ENCODE measurements around the gene ZNF165. TPM values are rescaled to one million over a fixed set of nuclear protein-coding genes. Genes with fewer than 3 reads are reported as not detected.
"Not testable (repeated sequence)": the region's sequence is repeated elsewhere in the genome, so short reads cannot be mapped to it uniquely, and the experiment has no call there.

The ZNF165 gene
- total and polyA plus RNA-seq, 7 donors = 0.28 to 4.1 (median 1.8) TPM

GRCh38 chr6:28117386-28118050, 37.1 kb downstream of the ZNF165 start:
- Histone ChIP-seq H3K9me3 (no peaks in the 10 kb centered on the region), H3K4me1 (no peaks in the 10 kb centered on the region), H3K36me3 (peaks cover 7 to 71% (median 20%) of the 10 kb centered on the region in 4 donors), H3K27ac (no peak overlapping the region), H3K27me3 (no peaks in the 10 kb centered on the region), H3K4me3 (no peak overlapping the region)
- WGBS, 2 donors = 95 to 96% methylated on average over 2 of the region's 2 CpGs
- TF ChIP-seq POLR2AphosphoS5 (IDR thresholded peaks at IDR 0.05) (no peak), CTCF (IDR thresholded peaks at IDR 0.05) (no peak), EP300 (IDR thresholded peaks at IDR 0.05) (no peak), POLR2A (IDR thresholded peaks at IDR 0.05) (no peak)
- intact Hi-C loops (cut with DNase I) = no loop called here
- no peak for DNase-seq

- no peak for TF ChIP-seq POLR2A (IDR thresholded peaks at IDR 0.05)
- no peak for TF ChIP-seq POLR2AphosphoS5 (IDR thresholded peaks at IDR 0.05)
- Histone ChIP-seq H3K4me3 (no peak overlapping the region), H3K9me3 (no peaks in the 10 kb centered on the region), H3K27ac (no peak overlapping the region), H3K36me3 (peaks cover 7 to 73% (median 20%) of the 10 kb centered on the region in 4 donors), H3K4me1 (no peaks in the 10 kb centered on the region), H3K27me3 (no peaks in the 10 kb centered on the region)
- intact Hi-C loops (cut with DNase I) = no loop called here
- WGBS, 2 donors = 83 to 88% methylated on average over 1 of the region's 1 CpG
- DNase-seq = no peak
These were observed 37.8 kb downstream of the ZNF165 start for GRCh38 chr6:28118217-28118616.

GRCh38 chr6:28121876-28122275, 41.5 kb downstream of the ZNF165 start:
- intact Hi-C loops (cut with DNase I) = loop anchor here (5.0 kb wide), 1 partner anchor 40 kb away; the partner anchor contains the start of gene ZNF165
- H3K36me3 ChIP-seq = peaks cover 2 to 52% (median 10%) of the 10 kb centered on the region in 4 donors
- DNase-seq = no peak
- H3K27me3 ChIP-seq = no peaks in the 10 kb centered on the region
- H3K4me1 ChIP-seq = peaks cover 0 to 12% (median 5%) of the 10 kb centered on the region in 4 donors
- 95% methylated on average over 2 of the region's 2 CpGs for WGBS, 2 donors
- no peak for TF ChIP-seq EP300 (IDR thresholded peaks at IDR 0.05)
- TF ChIP-seq POLR2A (IDR thresholded peaks at IDR 0.05) = no peak
- H3K27ac ChIP-seq = no peak overlapping the region
- H3K9me3 ChIP-seq = no peaks in the 10 kb centered on the region
- no peak overlapping the region for H3K4me3 ChIP-seq

GRCh38 chr6:28122283-28122682, 41.9 kb downstream of the ZNF165 start:
- not testable (repeated sequence) for H3K9me3 ChIP-seq, H3K4me3 ChIP-seq, H3K27ac ChIP-seq, H3K27me3 ChIP-seq, DNase-seq
- H3K36me3 ChIP-seq = peaks cover 0 to 52% (median 9%) of the 10 kb centered on the region in 4 donors
- peaks cover 0 to 12% (median 5%) of the 10 kb centered on the region in 4 donors for H3K4me1 ChIP-seq
- intact Hi-C loops (cut with DNase I) = loop anchor here (5.0 kb wide), 1 partner anchor 40 kb away; the partner anchor contains the start of gene ZNF165
- 88 to 94% methylated on average over 5 of the region's 5 CpGs for WGBS, 2 donors

GRCh38 chr6:28124350-28124970, 44.1 kb downstream of the ZNF165 start, which contains the start of gene ZSCAN16:
TSS of gene ZSCAN16 (plus strand) at chr6:28124609. CDS start at chr6:28125444, 835 bp downstream.
- Histone ChIP-seq H3K27ac (peak within 1 kb of the TSS; percentile 73 to 82 (median 76)), H3K27me3 (no peaks in the 10 kb centered on the region), H3K36me3 (peaks cover 0 to 51% (median 3%) of the 10 kb centered on the region in 4 donors), H3K4me3 (peak within 1 kb of the TSS; percentile 56 to 63 (median 62)), H3K4me1 (peaks cover 0 to 12% (median 5%) of the 10 kb centered on the region in 4 donors), H3K9me3 (no peaks in the 10 kb centered on the region)
- 0% methylated on average over 28 of the region's 28 CpGs for WGBS, 2 donors
- peak in 3 of 4 donors; percentile 38 to 58 (median 55) for TF ChIP-seq POLR2AphosphoS5 (IDR thresholded peaks at IDR 0.05)
- TF ChIP-seq POLR2A (IDR thresholded peaks at IDR 0.05) = no peak
- peak; percentile 89 for DNase-seq
- intact Hi-C loops (cut with DNase I) = loop anchor here (5.0 kb wide), 1 partner anchor 42 kb away; the partner anchor contains the start of gene ZNF165

- Histone ChIP-seq H3K4me1 (peaks cover 0 to 12% (median 5%) of the 10 kb centered on the region in 4 donors), H3K27ac (peak overlapping the region; percentile 73 to 82 (median 76)), H3K36me3 (peaks cover 0 to 51% (median 3%) of the 10 kb centered on the region in 4 donors), H3K9me3 (no peaks in the 10 kb centered on the region), H3K27me3 (no peaks in the 10 kb centered on the region), H3K4me3 (peak overlapping the region; percentile 56 to 63 (median 62))
- intact Hi-C loops (cut with DNase I) = loop anchor here (5.0 kb wide), 1 partner anchor 43 kb away; the partner anchor contains the start of gene ZNF165
- 2 to 12% methylated on average over 6 of the region's 6 CpGs for WGBS, 2 donors
- DNase-seq = no peak
- TF ChIP-seq EP300 (IDR thresholded peaks at IDR 0.05) (no peak), POLR2AphosphoS5 (IDR thresholded peaks at IDR 0.05) (no peak)
These were observed 44.6 kb downstream of the ZNF165 start for GRCh38 chr6:28124971-28125353.

GRCh38 chr6:28125401-28125800, 45.0 kb downstream of the ZNF165 start:
- Histone ChIP-seq H3K4me1 (peaks cover 0 to 12% (median 5%) of the 10 kb centered on the region in 4 donors), H3K27me3 (no peaks in the 10 kb centered on the region), H3K27ac (peak overlapping the region in 2 of 4 donors; percentile 75 to 78), H3K36me3 (peaks cover 0 to 51% (median 1%) of the 10 kb centered on the region in 4 donors), H3K4me3 (no peak overlapping the region), H3K9me3 (no peaks in the 10 kb centered on the region)
- no peak for TF ChIP-seq POLR2A (IDR thresholded peaks at IDR 0.05)
- no peak for TF ChIP-seq CTCF (IDR thresholded peaks at IDR 0.05)
- TF ChIP-seq EP300 (IDR thresholded peaks at IDR 0.05) = no peak
- 60 to 70% methylated on average over 4 of the region's 4 CpGs for WGBS, 2 donors
- no peak for DNase-seq
- intact Hi-C loops (cut with DNase I) = no loop called here

All from sigmoid colon (tissue), 7 donors.